ENCODE data around the gene PHLDB1. TPM values are rescaled to one million over a fixed set of nuclear protein-coding genes. Genes with fewer than 3 reads are reported as not detected.

Gene PHLDB1
- total RNA-seq, 1 donor from 2014 or later = 165 TPM

DNA sequence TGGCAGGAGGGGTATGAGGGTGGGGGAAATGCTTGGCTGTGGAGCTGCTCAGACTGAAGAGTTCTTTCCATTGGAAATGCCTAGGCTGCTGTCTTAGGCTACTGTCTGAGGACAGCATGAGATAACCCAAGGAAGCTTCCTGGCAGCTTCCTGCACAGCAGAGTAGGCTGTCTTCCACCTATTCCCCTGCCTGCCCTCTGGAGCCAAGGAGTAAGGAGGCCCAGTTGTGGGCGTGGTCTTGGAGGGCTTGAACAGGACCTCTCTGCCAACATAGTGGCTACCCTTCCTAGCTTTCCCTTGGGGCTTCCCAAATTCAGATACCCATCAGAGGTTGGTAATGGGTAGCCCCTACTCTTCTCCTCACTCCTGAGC lies 25.9 kb downstream of the PHLDB1 start:
- no peak overlapping the region for H3K4me3 Mint-ChIP-seq (ENCODE audit: unreplicated experiment)
- TF ChIP-seq, protein P1, sequence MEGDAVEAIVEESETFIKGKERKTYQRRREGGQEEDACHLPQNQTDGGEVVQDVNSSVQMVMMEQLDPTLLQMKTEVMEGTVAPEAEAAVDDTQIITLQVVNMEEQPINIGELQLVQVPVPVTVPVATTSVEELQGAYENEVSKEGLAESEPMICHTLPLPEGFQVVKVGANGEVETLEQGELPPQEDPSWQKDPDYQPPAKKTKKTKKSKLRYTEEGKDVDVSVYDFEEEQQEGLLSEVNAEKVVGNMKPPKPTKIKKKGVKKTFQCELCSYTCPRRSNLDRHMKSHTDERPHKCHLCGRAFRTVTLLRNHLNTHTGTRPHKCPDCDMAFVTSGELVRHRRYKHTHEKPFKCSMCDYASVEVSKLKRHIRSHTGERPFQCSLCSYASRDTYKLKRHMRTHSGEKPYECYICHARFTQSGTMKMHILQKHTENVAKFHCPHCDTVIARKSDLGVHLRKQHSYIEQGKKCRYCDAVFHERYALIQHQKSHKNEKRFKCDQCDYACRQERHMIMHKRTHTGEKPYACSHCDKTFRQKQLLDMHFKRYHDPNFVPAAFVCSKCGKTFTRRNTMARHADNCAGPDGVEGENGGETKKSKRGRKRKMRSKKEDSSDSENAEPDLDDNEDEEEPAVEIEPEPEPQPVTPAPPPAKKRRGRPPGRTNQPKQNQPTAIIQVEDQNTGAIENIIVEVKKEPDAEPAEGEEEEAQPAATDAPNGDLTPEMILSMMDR (IDR thresholded peaks at IDR 0.05) = no peak

DNA sequence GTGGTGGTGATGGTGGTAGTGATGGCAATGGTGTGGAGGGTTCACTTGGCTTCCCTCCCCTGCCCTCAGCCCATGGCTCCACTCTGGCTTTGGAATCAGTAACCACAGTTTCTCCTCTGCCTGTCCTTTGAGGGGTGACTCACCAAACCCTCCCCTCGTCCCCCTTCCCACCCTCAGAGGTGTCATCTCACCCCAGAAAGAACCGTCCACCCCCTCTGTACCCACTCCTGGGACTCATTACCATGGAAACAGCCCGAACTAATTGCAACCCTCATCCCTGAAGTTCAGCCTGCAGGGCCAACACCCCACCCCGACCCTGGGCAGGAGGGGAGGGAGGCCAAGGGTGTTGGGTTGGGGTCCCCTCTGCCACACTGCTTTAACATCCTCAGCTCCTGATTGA lies 26.6 kb downstream of the PHLDB1 start:
- DNase-seq (ENCODE audit: extremely low spot score, unreplicated experiment) = no peak
- Mint-ChIP-seq H3K4me3 (ENCODE audit: unreplicated experiment) (no peak overlapping the region), H3K4me1 (ENCODE audit: unreplicated experiment) (peaks cover 6% of the 10 kb centered on the region), H3K27ac (ENCODE audit: unreplicated experiment) (peak overlapping the region; percentile 31), H3K27me3 (ENCODE audit: unreplicated experiment) (no peaks in the 10 kb centered on the region), H3K9me3 (ENCODE audit: unreplicated experiment) (no peaks in the 10 kb centered on the region), H3K36me3 (ENCODE audit: unreplicated experiment) (peaks cover 44% of the 10 kb centered on the region)
- TF ChIP-seq, protein P1 (IDR thresholded peaks at IDR 0.05) = no peak

More for the DNA sequence above, 25.9 kb downstream of the PHLDB1 start:
- Mint-ChIP-seq H3K27ac (ENCODE audit: unreplicated experiment) (no peak overlapping the region), H3K9me3 (ENCODE audit: unreplicated experiment) (no peaks in the 10 kb centered on the region), H3K36me3 (ENCODE audit: unreplicated experiment) (peaks cover 46% of the 10 kb centered on the region), H3K27me3 (ENCODE audit: unreplicated experiment) (no peaks in the 10 kb centered on the region), H3K4me1 (ENCODE audit: unreplicated experiment) (peaks cover 7% of the 10 kb centered on the region)
- no peak for DNase-seq (ENCODE audit: extremely low spot score, unreplicated experiment)

DNA sequence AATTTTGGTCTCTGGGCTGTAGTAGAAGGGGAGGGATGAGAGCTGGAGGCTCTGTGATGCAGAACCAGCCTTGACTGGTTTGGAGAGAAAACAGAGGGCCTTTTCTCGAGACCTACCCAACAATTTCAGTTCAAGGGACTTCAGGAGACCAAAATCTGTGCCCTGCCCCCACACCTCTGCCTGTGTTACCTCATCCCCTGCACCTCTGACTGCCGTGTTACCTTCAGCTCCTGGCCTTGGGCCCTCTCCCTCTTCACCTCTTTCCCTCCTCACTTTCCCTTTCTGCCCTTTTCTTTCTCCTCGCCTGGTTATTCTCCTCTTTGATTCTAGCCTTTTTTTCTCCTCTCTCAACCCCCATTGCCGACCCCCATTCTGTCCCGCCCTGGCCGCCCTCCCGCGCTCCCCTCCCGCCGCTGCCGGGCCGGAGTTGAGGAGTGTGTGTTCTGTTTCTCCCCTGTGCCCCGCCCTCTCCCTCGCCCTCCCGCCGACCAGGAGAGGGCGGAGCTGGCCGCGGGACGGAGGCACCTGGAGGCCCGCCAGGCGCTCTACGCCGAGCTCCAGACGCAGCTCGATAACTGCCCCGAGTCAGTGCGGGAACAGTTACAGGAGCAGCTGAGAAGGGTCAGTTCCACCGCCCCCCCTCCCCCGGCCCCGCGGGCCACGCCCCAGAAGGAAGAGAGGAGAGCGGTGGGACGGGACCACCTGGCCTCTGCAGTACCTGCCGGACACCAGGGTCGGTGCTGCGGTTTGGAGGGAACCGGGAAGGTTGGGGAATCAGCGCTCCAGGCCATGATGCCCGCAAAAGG lies 27.2 kb downstream of the PHLDB1 start:
- H3K4me3 Mint-ChIP-seq (ENCODE audit: unreplicated experiment) = no peak overlapping the region
- no peak for DNase-seq (ENCODE audit: extremely low spot score, unreplicated experiment)

DNA sequence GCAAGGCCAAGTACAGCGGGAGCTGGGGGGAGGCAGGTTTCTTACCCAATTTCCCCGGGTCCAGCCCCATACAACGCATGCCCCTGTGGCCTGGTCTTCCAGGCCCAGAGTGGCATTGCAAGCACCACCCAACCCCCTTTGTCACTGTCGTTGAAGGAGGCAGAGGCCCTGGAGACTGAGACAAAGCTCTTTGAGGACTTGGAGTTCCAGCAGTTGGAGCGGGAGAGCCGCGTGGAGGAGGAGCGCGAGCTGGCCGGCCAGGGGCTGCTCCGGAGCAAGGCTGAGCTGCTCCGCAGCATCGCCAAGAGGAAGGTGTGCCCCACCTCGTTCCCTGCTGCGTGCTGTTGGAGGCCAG lies 27.8 kb downstream of the PHLDB1 start:
- TF ChIP-seq, protein P1 (IDR thresholded peaks at IDR 0.05) = no peak
- H3K4me1 Mint-ChIP-seq (ENCODE audit: unreplicated experiment) = peaks cover 3% of the 10 kb centered on the region
- H3K9me3 Mint-ChIP-seq (ENCODE audit: unreplicated experiment) = no peaks in the 10 kb centered on the region
- no peak overlapping the region for H3K4me3 Mint-ChIP-seq (ENCODE audit: unreplicated experiment)
- no peaks in the 10 kb centered on the region for H3K27me3 Mint-ChIP-seq (ENCODE audit: unreplicated experiment)
- peaks cover 45% of the 10 kb centered on the region for H3K36me3 Mint-ChIP-seq (ENCODE audit: unreplicated experiment)
- H3K27ac Mint-ChIP-seq (ENCODE audit: unreplicated experiment) = peak overlapping the region; percentile 10
- DNase-seq (ENCODE audit: extremely low spot score, unreplicated experiment) = no peak

More for the DNA sequence above, 27.2 kb downstream of the PHLDB1 start:
- H3K27ac Mint-ChIP-seq (ENCODE audit: unreplicated experiment) = peak overlapping the region; percentile 31
- no peaks in the 10 kb centered on the region for H3K27me3 Mint-ChIP-seq (ENCODE audit: unreplicated experiment)
- H3K4me1 Mint-ChIP-seq (ENCODE audit: unreplicated experiment) = peaks cover 3% of the 10 kb centered on the region
- TF ChIP-seq, protein P1 (IDR thresholded peaks at IDR 0.05) = no peak
- H3K36me3 Mint-ChIP-seq (ENCODE audit: unreplicated experiment) = peaks cover 41% of the 10 kb centered on the region
- no peaks in the 10 kb centered on the region for H3K9me3 Mint-ChIP-seq (ENCODE audit: unreplicated experiment)

DNA sequence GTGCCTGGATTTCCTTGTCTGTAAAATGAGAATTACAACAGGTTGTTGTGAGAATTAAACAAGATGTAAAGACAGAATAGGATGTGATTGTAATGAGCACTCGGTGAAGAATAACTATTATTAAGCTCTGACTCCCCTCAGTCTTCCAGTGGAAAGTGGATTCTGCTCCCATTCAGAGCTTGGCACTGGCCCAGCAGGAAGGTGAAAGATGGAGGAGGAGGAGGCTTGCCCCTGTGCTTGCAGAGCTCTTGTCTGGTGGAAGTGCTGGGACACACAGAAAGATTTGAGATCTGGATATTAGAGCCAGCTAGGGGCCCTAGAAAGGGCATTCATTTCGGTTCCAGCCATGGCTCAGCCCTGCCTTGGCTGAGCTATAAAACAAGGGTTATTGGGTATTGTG lies 28.2 kb downstream of the PHLDB1 start:
- no peak for DNase-seq (ENCODE audit: extremely low spot score, unreplicated experiment)
- Mint-ChIP-seq H3K9me3 (ENCODE audit: unreplicated experiment) (no peaks in the 10 kb centered on the region), H3K36me3 (ENCODE audit: unreplicated experiment) (peaks cover 45% of the 10 kb centered on the region), H3K4me1 (ENCODE audit: unreplicated experiment) (peaks cover 3% of the 10 kb centered on the region), H3K27me3 (ENCODE audit: unreplicated experiment) (no peaks in the 10 kb centered on the region), H3K27ac (ENCODE audit: unreplicated experiment) (peak overlapping the region; percentile 10), H3K4me3 (ENCODE audit: unreplicated experiment) (no peak overlapping the region)
- TF ChIP-seq, protein P1 (IDR thresholded peaks at IDR 0.05) = no peak
